Measurements from ENCODE around the gene FAM193A. TPM values are rescaled to one million over a fixed set of nuclear protein-coding genes. Genes with fewer than 3 reads are reported as not detected.
A peak's percentile ranks its signal among the peaks of the same experiment; 100 is the strongest.

The FAM193A gene
- polyA plus RNA-seq, 1 donor (not counting 4 experiments of a cell fraction or from before 2014, with no cell fraction given): 3.6 TPM

DNA sequence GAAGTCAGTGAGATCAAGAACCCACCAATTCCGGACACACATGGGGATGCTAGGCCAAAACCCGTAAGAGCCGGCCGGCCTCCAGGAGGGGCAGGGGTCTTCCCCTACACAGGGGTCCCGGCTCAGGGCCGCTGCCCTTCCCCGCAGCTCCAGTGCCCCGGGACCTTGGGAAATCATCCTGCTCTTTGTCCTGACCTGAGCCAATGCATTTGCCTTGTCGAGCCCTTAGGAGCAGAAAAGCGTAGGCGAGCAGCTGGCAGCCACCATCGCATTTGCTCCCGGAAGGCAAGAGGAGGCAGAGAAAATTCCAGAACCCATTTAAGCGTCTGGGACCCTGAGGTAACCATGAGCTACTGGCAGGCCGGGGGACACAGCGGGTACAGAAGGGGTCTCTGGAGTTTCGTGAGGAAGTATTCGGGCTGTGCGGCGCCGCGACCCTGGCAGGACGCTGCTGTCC, 227.1 kb downstream of the FAM193A start:
- no peaks in the 10 kb centered on the region for H3K79me2 ChIP-seq (ENCODE audit: control insufficient read depth, insufficient read depth, low read length)
- H4K20me1 ChIP-seq (ENCODE audit: control insufficient read depth, extremely low read depth, insufficient read depth, low read length): no peaks in the 10 kb centered on the region
- no peaks in the 10 kb centered on the region for H3K9me3 ChIP-seq (ENCODE audit: control insufficient read depth, low read depth, low read length)
- TF ChIP-seq, protein P1, sequence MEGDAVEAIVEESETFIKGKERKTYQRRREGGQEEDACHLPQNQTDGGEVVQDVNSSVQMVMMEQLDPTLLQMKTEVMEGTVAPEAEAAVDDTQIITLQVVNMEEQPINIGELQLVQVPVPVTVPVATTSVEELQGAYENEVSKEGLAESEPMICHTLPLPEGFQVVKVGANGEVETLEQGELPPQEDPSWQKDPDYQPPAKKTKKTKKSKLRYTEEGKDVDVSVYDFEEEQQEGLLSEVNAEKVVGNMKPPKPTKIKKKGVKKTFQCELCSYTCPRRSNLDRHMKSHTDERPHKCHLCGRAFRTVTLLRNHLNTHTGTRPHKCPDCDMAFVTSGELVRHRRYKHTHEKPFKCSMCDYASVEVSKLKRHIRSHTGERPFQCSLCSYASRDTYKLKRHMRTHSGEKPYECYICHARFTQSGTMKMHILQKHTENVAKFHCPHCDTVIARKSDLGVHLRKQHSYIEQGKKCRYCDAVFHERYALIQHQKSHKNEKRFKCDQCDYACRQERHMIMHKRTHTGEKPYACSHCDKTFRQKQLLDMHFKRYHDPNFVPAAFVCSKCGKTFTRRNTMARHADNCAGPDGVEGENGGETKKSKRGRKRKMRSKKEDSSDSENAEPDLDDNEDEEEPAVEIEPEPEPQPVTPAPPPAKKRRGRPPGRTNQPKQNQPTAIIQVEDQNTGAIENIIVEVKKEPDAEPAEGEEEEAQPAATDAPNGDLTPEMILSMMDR (optimal IDR thresholded peaks at IDR 0.05 in 1 of 3, IDR thresholded peaks at IDR 0.05 in 1 of 3, conservative IDR thresholded peaks at IDR 0.05 in 1 of 3; ENCODE audit: extremely low read depth in 1 of 3, insufficient read depth in 2 of 3, low read length in 3 of 3): no peak
- TF ChIP-seq EZH2 (IDR thresholded peaks at IDR 0.05; ENCODE audit: low read length): no peak
- no peak for FAIRE-seq
- H3K27ac ChIP-seq (ENCODE audit: control insufficient read depth, insufficient read depth, low read length): no peak overlapping the region
- H3K9ac ChIP-seq (ENCODE audit: control insufficient read depth, extremely low read depth, insufficient read depth, low read length): peak overlapping the region; percentile 58
- H3K27me3 ChIP-seq (ENCODE audit: control insufficient read depth, extremely low read depth, insufficient read depth, low read length): no peaks in the 10 kb centered on the region
- DNase-seq (ENCODE audit: low read depth, low spot score): no peak
- H3K4me2 ChIP-seq (ENCODE audit: control insufficient read depth, extremely low read depth, insufficient read depth, low read depth, low read length): peak overlapping the region; percentile 86
- dilution Hi-C loops (cut with MboI; ENCODE audit: extremely low pct_ligation_motif_present, low sequenced_read_pairs): no loop called here
- H3K9me1 ChIP-seq (ENCODE audit: control insufficient read depth, extremely low read depth, insufficient read depth, low read length): no peaks in the 10 kb centered on the region
- peaks cover 4% of the 10 kb centered on the region for H3K4me1 ChIP-seq (ENCODE audit: control insufficient read depth, extremely low read depth, insufficient read depth, low read length)
- H3K4me3 ChIP-seq (ENCODE audit: control insufficient read depth in 2 of 3, extremely low read depth in 1 of 3, insufficient read depth in 2 of 3, low read depth in 1 of 3, low read length in 3 of 3): peak overlapping the region; percentile 26 to 59 (median 57)
- no peaks in the 10 kb centered on the region for H3K36me3 ChIP-seq (ENCODE audit: control insufficient read depth in 2 of 2, extremely low read depth in 1 of 2, insufficient read depth in 2 of 2, low read length in 2 of 2)
- peak overlapping the region; percentile 84 for H2AFZ ChIP-seq (ENCODE audit: control insufficient read depth, low read length)

DNA sequence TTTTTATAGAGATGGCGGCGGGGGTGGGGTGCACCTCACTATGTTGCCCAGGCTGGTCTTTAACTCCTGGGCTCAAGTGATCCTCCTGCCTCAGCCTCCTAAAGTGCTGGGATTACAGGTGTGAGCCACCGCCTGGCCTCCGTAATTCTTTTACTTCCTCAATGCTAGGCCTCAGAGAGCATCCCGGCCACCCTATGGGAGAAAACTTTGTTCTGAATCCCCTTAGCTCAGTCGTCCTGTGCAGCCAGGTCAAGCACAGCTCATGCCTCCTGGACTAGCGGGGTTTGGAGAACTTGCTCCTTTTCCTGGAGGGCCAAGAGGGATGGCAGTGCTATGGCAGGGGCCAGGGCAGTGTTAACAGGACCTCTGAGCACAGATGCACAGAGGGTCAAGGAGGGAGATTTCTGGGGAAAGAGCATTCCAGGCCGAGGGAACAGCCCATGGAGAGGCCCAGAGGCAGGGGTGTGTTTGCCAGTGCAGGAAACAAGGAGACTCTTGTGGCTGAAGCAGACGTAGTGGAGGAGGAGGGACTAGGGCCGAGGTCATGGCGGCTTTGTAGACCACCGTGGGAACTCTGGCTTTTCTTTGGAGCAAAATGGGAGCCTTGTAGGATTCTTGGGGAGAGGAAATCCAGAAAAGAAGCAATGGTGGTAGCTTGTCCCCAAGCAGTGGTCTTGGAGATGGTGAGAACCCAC, 229.5 kb downstream of the FAM193A start:
- DNase-seq (ENCODE audit: low read depth, low spot score) (no peak), FAIRE-seq (no peak)
- no peak overlapping the region for H3K4me2 ChIP-seq (ENCODE audit: control insufficient read depth, extremely low read depth, insufficient read depth, low read depth, low read length)
- no peaks in the 10 kb centered on the region for H3K9me3 ChIP-seq (ENCODE audit: control insufficient read depth, low read depth, low read length)
- peaks cover 4% of the 10 kb centered on the region for H3K4me1 ChIP-seq (ENCODE audit: control insufficient read depth, extremely low read depth, insufficient read depth, low read length)
- no peak for TF ChIP-seq EZH2 (IDR thresholded peaks at IDR 0.05; ENCODE audit: low read length)
- TF ChIP-seq, protein P1 (optimal IDR thresholded peaks at IDR 0.05 in 1 of 3, IDR thresholded peaks at IDR 0.05 in 1 of 3, conservative IDR thresholded peaks at IDR 0.05 in 1 of 3; ENCODE audit: extremely low read depth in 1 of 3, insufficient read depth in 2 of 3, low read length in 3 of 3): no peak
- H3K27ac ChIP-seq (ENCODE audit: control insufficient read depth, insufficient read depth, low read length): no peak overlapping the region
- no peak overlapping the region for H3K9ac ChIP-seq (ENCODE audit: control insufficient read depth, extremely low read depth, insufficient read depth, low read length)
- H3K27me3 ChIP-seq (ENCODE audit: control insufficient read depth, extremely low read depth, insufficient read depth, low read length): no peaks in the 10 kb centered on the region
- no peaks in the 10 kb centered on the region for H3K79me2 ChIP-seq (ENCODE audit: control insufficient read depth, insufficient read depth, low read length)
- no peaks in the 10 kb centered on the region for H3K9me1 ChIP-seq (ENCODE audit: control insufficient read depth, extremely low read depth, insufficient read depth, low read length)
- H2AFZ ChIP-seq (ENCODE audit: control insufficient read depth, low read length): no peak overlapping the region
- dilution Hi-C loops (cut with MboI; ENCODE audit: extremely low pct_ligation_motif_present, low sequenced_read_pairs): no loop called here
- H4K20me1 ChIP-seq (ENCODE audit: control insufficient read depth, extremely low read depth, insufficient read depth, low read length): no peaks in the 10 kb centered on the region
- no peak overlapping the region for H3K4me3 ChIP-seq (ENCODE audit: control insufficient read depth in 2 of 3, extremely low read depth in 1 of 3, insufficient read depth in 2 of 3, low read depth in 1 of 3, low read length in 3 of 3)
- H3K36me3 ChIP-seq (ENCODE audit: control insufficient read depth in 2 of 2, extremely low read depth in 1 of 2, insufficient read depth in 2 of 2, low read length in 2 of 2): no peaks in the 10 kb centered on the region
